A549 (cell line): ENCODE data around the gene CYSLTR2. TPM values are rescaled to one million over a fixed set of nuclear protein-coding genes. Genes with fewer than 3 reads are reported as not detected.

Source experiments
- ATAC-seq, 2 experiments: fragments of 200-7000 bp in 1 of 2; fragments of >200 bp in 1 of 2; cut with Nextera tagmentation in 1 of 2; cut with Tn5 transposase in 1 of 2; 3 replicates each; pipeline versions ENCODE4 v1.8.0 to v1.9.1; 2018 to 2020; ENCODE audit warnings: mild to moderate bottlenecking in 1 of 2, moderate library complexity in 1 of 2
- CTCF ChIA-PET: fragments of 300-600 bp; sonication (Branson Sonifier 250); formaldehyde crosslinking; extraction: SDS; loops from one replicate; lab custom pipeline; 2021; ENCODE audit warnings: antibody characterized with exemption, inconsistent platforms; lab: Yijun Ruan, JAX
- POLR2A ChIA-PET: fragments of 350-600 bp; formaldehyde crosslinking; extraction: SDS; loops from one replicate; lab custom pipeline; 2021; ENCODE audit warnings: antibody characterized with exemption, inconsistent platforms; lab: Yijun Ruan, JAX
- DNase-seq, 2 experiments: peaks; one replicate each; pipeline versions ENCODE4 v3.0.0 to v3.0.0-alpha.2; 2011 to 2016; ENCODE audit warnings: low read depth in 1 of 2, low spot score in 1 of 2
- FAIRE-seq: peaks from 2 replicates; lab custom pipeline; 2011; peaks lifted over from hg19 to GRCh38; lab: Jason Lieb, UNC
- H3K27ac ChIP-seq, 2 experiments: fragments of >200 bp; sonication (Bioruptor Twin); formaldehyde crosslinking; 3 replicates each; pipeline ENCODE4 v1.5.1; 2016 to 2017
- H3K4me1 ChIP-seq: fragments of >200 bp; sonication (Bioruptor Twin); formaldehyde crosslinking; 3 replicates; pipeline ENCODE4 v1.6.1; 2016
- H3K4me2 ChIP-seq: fragments of >200 bp; sonication (Bioruptor Twin); formaldehyde crosslinking; 3 replicates; pipeline ENCODE4 v1.6.1; 2016
- H3K4me3 ChIP-seq: fragments of >200 bp; sonication (Bioruptor Twin); formaldehyde crosslinking; 3 replicates; pipeline ENCODE4 v1.5.1; 2016
- H3K9me3 ChIP-seq: fragments of >200 bp; sonication (Bioruptor Twin); formaldehyde crosslinking; 3 replicates; pipeline ENCODE4 v1.6.1; 2016
- ATOH8 ChIP-seq: fragments of 250-450 bp; sonication (Bioruptor Pico); IDR thresholded peaks from 2 replicates; pipeline ENCODE4 v1.5.0; 2020; ENCODE audit warnings: low read depth, mild to moderate bottlenecking, moderate library complexity
- CBX8 ChIP-seq: fragments of 200-600 bp; sonication (generic); IDR thresholded peaks from 2 replicates; pipeline ENCODE4 v1.6.1; 2016
- CHD2 ChIP-seq: fragments of 150-350 bp; IDR thresholded peaks from 2 replicates; pipeline ENCODE4 v1.6.1; 2014; ENCODE audit warnings: low read length; ENCODE audit not compliant: partially characterized antibody
- EP300 ChIP-seq, 2 experiments: fragments of >200 bp; sonication (Bioruptor Twin); formaldehyde crosslinking; IDR thresholded peaks; 2 replicates in 1 of 2; 3 replicates in 1 of 2; pipeline ENCODE4 v1.6.1; 2016 to 2017
- ESRRA ChIP-seq: fragments of 150-350 bp; IDR thresholded peaks from 2 replicates; pipeline ENCODE4 v1.6.1; 2014; ENCODE audit warnings: mild to moderate bottlenecking, low read length, borderline replicate concordance
- FOSL2 ChIP-seq, 2 experiments: fragments of 450-650 bp in 1 of 2; fragments of >200 bp in 1 of 2; sonication (Bioruptor Twin) in 1 of 2; formaldehyde crosslinking; IDR thresholded peaks; 2 replicates each; pipeline versions ENCODE4 v1.5.0 to v1.6.1; 2016 to 2020; ENCODE audit warnings: mild to moderate bottlenecking in 1 of 2, moderate library complexity in 1 of 2
- FOXS1 ChIP-seq: fragments of 250-450 bp; sonication (Bioruptor Pico); IDR thresholded peaks from 2 replicates; pipeline ENCODE4 v1.5.0; 2020; ENCODE audit warnings: mild to moderate bottlenecking, moderate library complexity
- GATA3 ChIP-seq: IDR thresholded peaks from 2 replicates; pipeline ENCODE4 v1.6.1; 2012; ENCODE audit warnings: borderline replicate concordance
- HDAC2 ChIP-seq: fragments of 200-600 bp; sonication (generic); IDR thresholded peaks from 2 replicates; pipeline ENCODE4 v1.6.1; 2016
- HES2 ChIP-seq: fragments of >200 bp; sonication (Bioruptor Twin); formaldehyde crosslinking; IDR thresholded peaks from 2 replicates; pipeline ENCODE4 v1.6.1; 2016
- HOXA7 ChIP-seq: fragments of 250-450 bp; sonication (Bioruptor Pico); IDR thresholded peaks from 2 replicates; pipeline ENCODE4 v1.5.0; 2020; ENCODE audit warnings: mild to moderate bottlenecking, moderate library complexity
- JUNB ChIP-seq: fragments of >200 bp; sonication (Bioruptor Twin); formaldehyde crosslinking; IDR thresholded peaks from 2 replicates; pipeline ENCODE4 v1.6.1; 2016
- MAFK ChIP-seq: fragments of 450-650 bp; IDR thresholded peaks from 2 replicates; pipeline ENCODE4 v1.6.1; 2014; ENCODE audit not compliant: partially characterized antibody
- MAZ ChIP-seq: fragments of 150-350 bp; IDR thresholded peaks from 2 replicates; pipeline ENCODE4 v1.6.1; 2014; ENCODE audit warnings: antibody characterized with exemption, low read depth, low read length, borderline replicate concordance
- MYC ChIP-seq: IDR thresholded peaks from 2 replicates; pipeline ENCODE4 v1.6.1; 2012; ENCODE audit warnings: mild to moderate bottlenecking, inconsistent platforms, low read length, improper control_type of control experiment, borderline replicate concordance
- NFE2L2 ChIP-seq: fragments of 150-350 bp; conservative IDR thresholded peaks from 2 replicates; pipeline ENCODE4 v1.6.1; 2014; ENCODE audit warnings: low read length
- NPAS2 ChIP-seq: fragments of 250-450 bp; sonication (Bioruptor Pico); IDR thresholded peaks from 2 replicates; pipeline ENCODE4 v1.8.0; 2022; ENCODE audit warnings: mild to moderate bottlenecking, moderate library complexity, borderline replicate concordance
- TFCP2L1 ChIP-seq: fragments of 250-450 bp; sonication (Bioruptor Pico); IDR thresholded peaks from 2 replicates; pipeline ENCODE4 v1.5.0; 2021; ENCODE audit warnings: mild to moderate bottlenecking
- TP53 ChIP-seq: fragments of 250-450 bp; sonication (Bioruptor Pico); IDR thresholded peaks from 2 replicates; pipeline ENCODE4 v1.5.0; 2021; ENCODE audit warnings: mild to moderate bottlenecking, moderate library complexity
- WGBS: methylation state at CpG from one replicate; pipeline ENCODE4 v1.1.6; 2017; ENCODE audit errors: missing lambda C conversion rate; 5-methylcytosine and 5-hydroxymethylcytosine counted together
- polyA plus RNA-seq, 4 experiments: library from polyadenylated mRNA; depleted of rRNA in 3 of 4; stranded (reverse); fragments of >200 nt; fragmentation: RNase III in 1 of 4; extraction: RNeasy Plus Mini Kit Qiagen cat#74134 plus additional on column Dnase treatment in 1 of 4; gene quantifications; 2 replicates in 3 of 4; 3 replicates in 1 of 4; pipeline ENCODE4 v1.2.3, GENCODE V29; 2011 to 2017
- TF ChIP-seq, protein P1 (sequence below): fragments of 150-350 bp; IDR thresholded peaks from 2 replicates; pipeline ENCODE4 v1.6.1; 2014; ENCODE audit warnings: low read depth, mild to moderate bottlenecking, low read length

The CYSLTR2 gene
- polyA plus RNA-seq, 2 of the 4 experiments (the other 2 are of a cell fraction): not detected

- H3K4me3 ChIP-seq: no peak overlapping the region
- POLR2A ChIA-PET: no interaction called here
- CTCF ChIA-PET: no interaction called here
- no peak overlapping the region for H3K4me2 ChIP-seq
- no peaks in the 10 kb centered on the region for H3K4me1 ChIP-seq
- FAIRE-seq (no peak), ATAC-seq (no peak), DNase-seq (no peak)
- 36% methylated on average over 2 of the region's 2 CpGs for WGBS
- no peak for TF ChIP-seq FOXS1 (CRISPR knock-in tag)
- TF ChIP-seq NFE2L2: no peak
- no peak overlapping the region for H3K27ac ChIP-seq
- no peaks in the 10 kb centered on the region for H3K9me3 ChIP-seq
These were observed 74.5 kb downstream of the CYSLTR2 start for GRCh38 chr13:48728226-48728625.

GRCh38 chr13:48728876-48729275 is 75.1 kb downstream of the CYSLTR2 start:
- TF ChIP-seq EP300 (IDR thresholded peaks at IDR 0.05): no peak
- TF ChIP-seq HDAC2: no peak
- no peak for TF ChIP-seq FOSL2 (IDR thresholded peaks at IDR 0.05)
- TF ChIP-seq FOSL2 (CRISPR knock-in tag; IDR thresholded peaks at IDR 0.05): no peak
- ChIA-PET POLR2A (no interaction called here), CTCF (no interaction called here)
- Histone ChIP-seq H3K4me2 (no peak overlapping the region), H3K4me3 (no peak overlapping the region), H3K4me1 (no peaks in the 10 kb centered on the region), H3K27ac (no peak overlapping the region), H3K9me3 (no peaks in the 10 kb centered on the region)
- FAIRE-seq: no peak
- no peak for DNase-seq
- WGBS: 36% methylated on average over 4 of the region's 4 CpGs
- no peak for ATAC-seq

GRCh38 chr13:48729856-48730255 is 76.1 kb downstream of the CYSLTR2 start:
- Histone ChIP-seq H3K27ac (no peak overlapping the region), H3K4me3 (no peak overlapping the region), H3K9me3 (no peaks in the 10 kb centered on the region), H3K4me1 (no peaks in the 10 kb centered on the region), H3K4me2 (no peak overlapping the region)
- ChIA-PET CTCF (interaction anchor here (0.6 kb wide), 1 partner anchor 471 kb away, joined by 4 read pairs; no protein-coding TSS in a partner anchor), POLR2A (no interaction called here)
- ATAC-seq (no peak), DNase-seq (no peak), FAIRE-seq (no peak)
- 42% methylated on average over 3 of the region's 4 CpGs for WGBS
- TF ChIP-seq EP300 (IDR thresholded peaks at IDR 0.05): no peak
- TF ChIP-seq HES2: no peak
- no peak for TF ChIP-seq CBX8
- TF ChIP-seq MAZ: no peak
- no peak for TF ChIP-seq ESRRA
- no peak for TF ChIP-seq JUNB
- TF ChIP-seq NPAS2 (CRISPR knock-in tag): no peak
- TF ChIP-seq GATA3: no peak
- TF ChIP-seq ATOH8 (CRISPR knock-in tag): no peak
- TF ChIP-seq CHD2: no peak
- TF ChIP-seq MAFK: no peak
- TF ChIP-seq TP53 (CRISPR knock-in tag): no peak

DNA sequence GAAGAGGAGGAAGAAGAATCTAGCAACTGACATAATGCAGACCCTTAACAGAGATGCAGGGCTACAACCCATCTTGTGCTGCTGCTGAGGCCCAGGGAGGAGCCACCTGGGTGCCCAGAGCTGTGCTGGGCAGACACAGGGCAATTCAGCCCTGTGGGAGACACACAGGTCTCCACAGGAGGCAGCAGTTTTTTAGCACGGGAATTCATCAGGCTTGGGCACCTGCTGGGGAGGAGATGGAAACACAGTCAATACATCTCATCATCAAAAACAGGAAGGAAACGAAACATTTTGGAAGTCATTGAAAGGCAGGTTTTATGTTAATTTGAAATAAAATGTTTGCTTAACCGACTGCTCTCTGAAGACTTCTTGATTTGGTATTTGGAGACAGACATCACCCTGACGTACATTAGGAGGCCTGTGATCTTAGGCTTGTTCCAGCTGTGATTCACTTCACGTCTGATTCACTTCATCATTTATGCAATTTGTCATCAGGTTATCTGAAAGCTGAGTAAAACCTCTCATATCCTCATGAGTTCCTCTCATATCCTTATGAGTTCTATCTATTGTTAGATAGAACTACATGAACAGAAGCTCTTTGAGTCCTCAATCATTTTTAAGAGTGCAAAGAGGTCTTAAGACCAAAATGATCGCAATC is 77.4 kb downstream of the CYSLTR2 start:
- TF ChIP-seq NPAS2 (CRISPR knock-in tag) (no peak), MYC (no peak), HOXA7 (CRISPR knock-in tag) (no peak), EP300 (IDR thresholded peaks at IDR 0.05) (no peak), TFCP2L1 (no peak), ATOH8 (CRISPR knock-in tag) (no peak)
- TF ChIP-seq, protein P1, sequence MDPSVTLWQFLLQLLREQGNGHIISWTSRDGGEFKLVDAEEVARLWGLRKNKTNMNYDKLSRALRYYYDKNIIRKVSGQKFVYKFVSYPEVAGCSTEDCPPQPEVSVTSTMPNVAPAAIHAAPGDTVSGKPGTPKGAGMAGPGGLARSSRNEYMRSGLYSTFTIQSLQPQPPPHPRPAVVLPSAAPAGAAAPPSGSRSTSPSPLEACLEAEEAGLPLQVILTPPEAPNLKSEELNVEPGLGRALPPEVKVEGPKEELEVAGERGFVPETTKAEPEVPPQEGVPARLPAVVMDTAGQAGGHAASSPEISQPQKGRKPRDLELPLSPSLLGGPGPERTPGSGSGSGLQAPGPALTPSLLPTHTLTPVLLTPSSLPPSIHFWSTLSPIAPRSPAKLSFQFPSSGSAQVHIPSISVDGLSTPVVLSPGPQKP: no peak
- TF ChIP-seq, all 56 proteins: peak for 0
- H3K27ac ChIP-seq: no peak overlapping the region
- WGBS: 27% methylated on average over 6 of the region's 6 CpGs
- DNase-seq: no peak
- ATAC-seq: peak in 1 of 2 experiments; percentile 49; a peak in 4 of 6 replicates
- H3K4me1 ChIP-seq: no peaks in the 10 kb centered on the region
- FAIRE-seq: no peak
- H3K9me3 ChIP-seq: no peaks in the 10 kb centered on the region
- H3K4me2 ChIP-seq: no peak overlapping the region; the same call in 2 of the 3 replicates
- ChIA-PET CTCF (interaction anchor here (1.0 to 1.2 kb wide), 3 partner anchors 19 to 36 kb away, joined by 3 read pairs; no protein-coding TSS in a partner anchor), POLR2A (no interaction called here)
- no peak overlapping the region for H3K4me3 ChIP-seq
